HCT116 (cell line): Measurements from ENCODE around the gene NAA80. TPM values are rescaled to one million over a fixed set of nuclear protein-coding genes. Genes with fewer than 3 reads are reported as not detected.

Experiments used
- ATAC-seq: fragments of 200-7000 bp; cut with Tn5 transposase; 2 replicates; pipeline ENCODE4 v1.9.1; 2020; ENCODE audit warnings: mild to moderate bottlenecking, moderate library complexity
- BruUV-seq: library from RNA; stranded (reverse); fragments of 400-500 nt; replicated peaks from 2 replicates; lab custom pipeline; 2021; lab: Mats Ljungman, UMichigan
- CTCF ChIA-PET: fragments of 300-600 bp; sonication (Branson Sonifier 250); formaldehyde crosslinking; loops from one replicate; lab custom pipeline; 2021; ENCODE audit warnings: antibody characterized with exemption; lab: Charles Lee
- POLR2A ChIA-PET: fragments of 300-600, 350-600 bp; sonication (Branson Sonifier 250); formaldehyde crosslinking; loops from one replicate; lab custom pipeline; 2021; ENCODE audit warnings: antibody characterized with exemption; lab: Charles Lee
- RAD21 ChIA-PET, 2 experiments: fragments of 300-600 bp; sonication (Branson Sonifier 250); formaldehyde crosslinking; loops; one replicate each; lab custom pipeline; 2023; ENCODE audit warnings: low total read pairs in 2 of 2; ENCODE audit not compliant: uncharacterized antibody in 2 of 2, unreplicated experiment in 2 of 2, low non-redundant PET in 1 of 2; lab: Charles Lee
- DNase-seq: peaks from one replicate; pipeline ENCODE4 v3.0.0-alpha.2; 2010; ENCODE audit warnings: low read depth, low spot score
- H2AFZ ChIP-seq: fragments of 200-600 bp; shearing (Covaris generic), sonication (generic); 2 replicates; pipeline ENCODE4 v1.6.1; 2017; ENCODE audit warnings: low read depth, mixed run types, mixed read lengths, antibody characterized with exemption, low read length; ENCODE audit not compliant: poor library complexity, severe bottlenecking
- H3K27ac ChIP-seq: 2 replicates; pipeline ENCODE4 v1.5.1; 2012; ENCODE audit warnings: low read depth, low read length
- H3K27me3 ChIP-seq: fragments of 200-600 bp; sonication (generic); 2 replicates; pipeline ENCODE4 v1.6.1; 2016; ENCODE audit warnings: mixed run types, low read length, mixed read lengths; ENCODE audit not compliant: insufficient read depth
- H3K36me3 ChIP-seq, 2 experiments: fragments of 200-500 bp in 1 of 2; fragments of 200-600 bp in 1 of 2; sonication (Bioruptor generic) in 1 of 2; sonication (generic) in 1 of 2; 2 replicates each; pipeline versions ENCODE4 v1.5.1 to v1.6.1; 2014 to 2016; ENCODE audit warnings: low read length in 2 of 2, inconsistent platforms in 1 of 2, mixed read lengths in 1 of 2, mixed run types in 1 of 2; ENCODE audit not compliant: insufficient read depth in 2 of 2, control insufficient read depth in 1 of 2
- H3K4me1 ChIP-seq, 2 experiments: fragments of 200-600 bp in 1 of 2; sonication (generic) in 1 of 2; 2 replicates each; pipeline versions ENCODE4 v1.5.1 to v1.6.1; 2012 to 2017; ENCODE audit warnings: low read length in 2 of 2, inconsistent platforms in 1 of 2, mild to moderate bottlenecking in 1 of 2, mixed read lengths in 1 of 2, mixed run types in 1 of 2, moderate library complexity in 1 of 2; ENCODE audit not compliant: insufficient read depth in 2 of 2, control insufficient read depth in 1 of 2
- H3K4me2 ChIP-seq: fragments of 200-600 bp; sonication (generic); 2 replicates; pipeline ENCODE4 v1.6.1; 2017; ENCODE audit warnings: mixed run types, low read length, mixed read lengths
- H3K4me3 ChIP-seq, 2 experiments: fragments of 200-600 bp in 1 of 2; sonication (generic) in 1 of 2; replicated peaks in 1 of 2; 2 replicates each; pipeline ENCODE4 v1.5.1; 2011 to 2016; ENCODE audit warnings: low read length in 2 of 2, control low read depth in 1 of 2, low read depth in 1 of 2, mild to moderate bottlenecking in 1 of 2, mixed read lengths in 1 of 2, mixed run types in 1 of 2
- H3K79me2 ChIP-seq: fragments of 200-600 bp; sonication (generic); 2 replicates; pipeline ENCODE4 v1.6.1; 2017; ENCODE audit warnings: mild to moderate bottlenecking, mixed run types, low read length, moderate library complexity, mixed read lengths; ENCODE audit not compliant: insufficient read depth
- H3K9ac ChIP-seq: fragments of 200-600 bp; sonication (generic); 2 replicates; pipeline ENCODE4 v1.6.1; 2016; ENCODE audit warnings: low read length, mixed read lengths
- H3K9me2 ChIP-seq: fragments of 200-600 bp; sonication (generic), shearing (Covaris generic); 2 replicates; pipeline ENCODE4 v1.6.1; 2017; ENCODE audit warnings: mixed run types, mild to moderate bottlenecking, moderate library complexity; ENCODE audit not compliant: insufficient read depth
- H3K9me3 ChIP-seq, 2 experiments: fragments of 200-500 bp in 1 of 2; fragments of 200-600 bp in 1 of 2; sonication (Bioruptor generic) in 1 of 2; sonication (generic) in 1 of 2; 2 replicates each; pipeline ENCODE4 v1.6.1; 2014 to 2017; ENCODE audit warnings: low read length in 2 of 2, mixed read lengths in 2 of 2, inconsistent platforms in 1 of 2, low read depth in 1 of 2, mild to moderate bottlenecking in 1 of 2, mixed run types in 1 of 2, moderate library complexity in 1 of 2; ENCODE audit not compliant: control insufficient read depth in 1 of 2, insufficient read depth in 1 of 2
- H4K20me1 ChIP-seq: fragments of 200-600 bp; sonication (generic), shearing (Covaris generic); 2 replicates; pipeline ENCODE4 v1.6.1; 2017; ENCODE audit warnings: mixed run types, mild to moderate bottlenecking, moderate library complexity; ENCODE audit not compliant: insufficient read depth
- EGR1 ChIP-seq: IDR thresholded peaks from 2 replicates; pipeline ENCODE4 v1.6.1; 2012; ENCODE audit warnings: low read depth
- ELF1 ChIP-seq: IDR thresholded peaks from 2 replicates; pipeline ENCODE4 v1.6.1; 2012; ENCODE audit warnings: low read depth, borderline replicate concordance
- EZH2 ChIP-seq: fragments of 200-600 bp; sonication (generic); IDR thresholded peaks from 2 replicates; pipeline ENCODE4 v1.6.1; 2017; ENCODE audit warnings: antibody characterized with exemption, mixed run types
- FOSL1 ChIP-seq: IDR thresholded peaks from 2 replicates; pipeline ENCODE4 v1.6.1; 2012; ENCODE audit warnings: low read depth
- JUND ChIP-seq: IDR thresholded peaks from 2 replicates; pipeline ENCODE4 v1.6.1; 2012
- RAD21 ChIP-seq: IDR thresholded peaks from 2 replicates; pipeline ENCODE4 v1.6.1; 2012; ENCODE audit warnings: low read depth, mild to moderate bottlenecking
- SP1 ChIP-seq: IDR thresholded peaks from 2 replicates; pipeline ENCODE4 v1.6.1; 2012; ENCODE audit warnings: low read depth
- YY1 ChIP-seq: IDR thresholded peaks from 2 replicates; pipeline ENCODE4 v1.6.1; 2011; ENCODE audit warnings: low read length, low read depth, moderate library complexity, mild to moderate bottlenecking; ENCODE audit not compliant: insufficient replicate concordance; ENCODE audit errors: extremely low read depth
- intact Hi-C: fragments of 100-400 bp; cut with micrococcal nuclease; formaldehyde crosslinking; loops from 2 replicates; pipeline ENCODE4 v1.10.0; 2022
- total RNA-seq: library from RNA; stranded (reverse); gene quantifications from one replicate; pipeline ENCODE4 v1.2.1, GENCODE V29; 2021; ENCODE audit not compliant: unreplicated experiment
- TF ChIP-seq, protein P1 (sequence below): IDR thresholded peaks from 2 replicates; pipeline ENCODE4 v1.6.1; 2012

NAA80 gene
- total RNA-seq, 1 experiment from 2014 or later: 21.3 TPM

DNA sequence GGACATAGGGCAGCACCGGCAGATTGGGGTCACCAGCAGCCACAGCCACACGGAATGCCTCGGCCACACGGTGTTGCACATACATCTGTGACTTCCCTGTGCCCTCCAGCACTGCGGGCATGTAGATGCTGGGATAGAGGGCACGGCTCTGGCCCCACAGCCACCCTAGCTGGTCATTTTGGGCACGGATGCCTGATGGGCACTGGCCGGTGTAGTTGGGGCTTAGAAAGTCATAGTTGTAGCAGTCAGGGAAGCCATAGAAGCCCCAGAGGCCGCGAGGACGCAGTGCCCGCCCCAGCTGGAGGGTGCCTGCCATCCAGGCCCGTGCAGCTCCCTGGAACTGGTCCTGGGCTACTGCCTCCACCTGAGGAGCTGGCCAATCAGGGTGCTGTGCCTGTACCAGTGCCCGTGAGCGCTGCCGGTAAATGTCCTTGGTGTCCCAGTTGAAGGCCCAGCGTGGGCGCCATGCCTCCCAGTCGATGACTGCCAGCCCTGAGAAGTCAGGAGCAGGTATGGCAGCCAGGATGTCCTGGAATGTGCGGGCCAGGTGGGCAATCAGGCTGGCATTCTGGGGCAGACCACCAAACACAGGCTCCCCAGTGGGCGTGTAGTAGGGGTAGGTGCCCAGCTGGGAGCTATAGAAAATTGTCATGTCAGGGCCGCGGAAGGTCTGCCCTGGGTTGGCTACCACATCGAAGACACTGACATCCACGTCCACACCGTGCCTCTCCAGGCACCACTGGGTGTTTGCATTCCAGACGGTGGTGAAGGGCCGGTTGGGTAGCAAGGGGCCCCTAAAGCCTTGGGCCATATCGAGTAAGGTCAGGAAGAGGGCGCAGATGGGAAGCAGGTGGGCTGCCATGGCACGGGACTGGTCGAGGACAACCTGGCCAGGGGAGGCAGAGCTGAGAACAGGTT, 3.1 kb upstream of the NAA80 start:
- POLR2A ChIA-PET: interaction anchor here (1.4 kb wide), 1 partner anchor 12 kb away, joined by 5 read pairs; no protein-coding TSS in a partner anchor
- Histone ChIP-seq H3K9me3 (no peaks in the 10 kb centered on the region), H3K36me3 (no peaks in the 10 kb centered on the region), H3K4me1 (peaks cover 21 to 53% of the 10 kb centered on the region in 2 experiments), H3K27me3 (no peaks in the 10 kb centered on the region), H3K9ac (peak overlapping the region; percentile 49; the same call in 1 of the 2 replicates), H3K4me2 (peak overlapping the region; percentile 72), H3K27ac (peak overlapping the region; percentile 70), H3K79me2 (peaks cover 3% of the 10 kb centered on the region; the same call in 1 of the 2 replicates), H3K9me2 (no peaks in the 10 kb centered on the region), H2AFZ (no peak overlapping the region), H3K4me3 (peak overlapping the region; percentile 27 to 37; a peak in 3 of 4 replicates), H4K20me1 (no peaks in the 10 kb centered on the region)
- CTCF ChIA-PET: interaction anchor here (1.5 to 2.7 kb wide), 2 partner anchors 19 to 22 kb away, joined by 8 to 14 read pairs; no protein-coding TSS in a partner anchor
- DNase-seq (no peak), ATAC-seq (no peak)
- no peak for TF ChIP-seq RAD21
- TF ChIP-seq EGR1: no peak
- TF ChIP-seq EZH2: no peak
- TF ChIP-seq, protein P1, sequence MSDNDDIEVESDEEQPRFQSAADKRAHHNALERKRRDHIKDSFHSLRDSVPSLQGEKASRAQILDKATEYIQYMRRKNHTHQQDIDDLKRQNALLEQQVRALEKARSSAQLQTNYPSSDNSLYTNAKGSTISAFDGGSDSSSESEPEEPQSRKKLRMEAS: no peak
- no peak for TF ChIP-seq ELF1
- TF ChIP-seq YY1: no peak
- TF ChIP-seq FOSL1: no peak
- TF ChIP-seq JUND: no peak
- no peak for TF ChIP-seq SP1
- RAD21 ChIA-PET: interaction anchor here in 1 of 2 experiments (0.5 kb wide), 1 partner anchor 290 kb away, joined by 3 read pairs; no protein-coding TSS in a partner anchor
- BruUV-seq: no TSS peak
- intact Hi-C loops: loop anchor here (1.0 kb wide), 1 partner anchor 22 kb away; no protein-coding TSS in a partner anchor
